ENCODE measurements around the gene MYLK. TPM values are rescaled to one million over a fixed set of nuclear protein-coding genes. Genes with fewer than 3 reads are reported as not detected.

Gene MYLK
- total RNA-seq, result 11.1 TPM
- long read RNA-seq, partial matches to known transcripts, result 7 of 13 reads
- long read RNA-seq, other reads (novel, unspliced or antisense), result 6 of 13 reads

GRCh38 chr3:123884203-123884831, at the start of gene MYLK:
Gene MYLK, minus strand, starts transcription at chr3:123884332. Its CDS starts 90,491 bp downstream, at chr3:123793841.
- peak within 1 kb of the TSS; percentile 66 for H3K4me3 ChIP-seq
- TF ChIP-seq CTCF (IDR thresholded peaks at IDR 0.05; ENCODE audit: borderline replicate concordance), result no peak
- H3K36me3 ChIP-seq, result no peaks in the 10 kb centered on the region
- H3K27me3 ChIP-seq (ENCODE audit: low read depth), result peaks cover 24% of the 10 kb centered on the region
- intact Hi-C loops (cut with micrococcal nuclease), result no loop called here
- H3K9me3 ChIP-seq (replicated peaks), result peaks cover 5% of the 10 kb centered on the region
- H3K4me1 ChIP-seq, result peaks cover 8% of the 10 kb centered on the region
- peak; percentile 73 for DNase-seq
- H3K27ac ChIP-seq (replicated peaks), result no peak within 1 kb of the TSS

- DNase-seq, result no peak
- intact Hi-C loops (cut with micrococcal nuclease), result no loop called here
- no peak overlapping the region for H3K4me3 ChIP-seq
- no peaks in the 10 kb centered on the region for H3K4me1 ChIP-seq
- peaks cover 45% of the 10 kb centered on the region for H3K36me3 ChIP-seq
- no peak for TF ChIP-seq CTCF (IDR thresholded peaks at IDR 0.05; ENCODE audit: borderline replicate concordance)
- no peaks in the 10 kb centered on the region for H3K9me3 ChIP-seq (replicated peaks)
- H3K27me3 ChIP-seq (ENCODE audit: low read depth), result no peaks in the 10 kb centered on the region
- no peak overlapping the region for H3K27ac ChIP-seq (replicated peaks)
These were observed 46.3 kb upstream of the MYLK start for GRCh38 chr3:123930445-123930844.

- Histone ChIP-seq H3K4me1 (no peaks in the 10 kb centered on the region), H3K27me3 (ENCODE audit: low read depth) (no peaks in the 10 kb centered on the region), H3K36me3 (peaks cover 51% of the 10 kb centered on the region), H3K4me3 (no peak overlapping the region), H3K9me3 (replicated peaks) (peaks cover 3% of the 10 kb centered on the region), H3K27ac (replicated peaks) (no peak overlapping the region)
- no peak for TF ChIP-seq CTCF (IDR thresholded peaks at IDR 0.05; ENCODE audit: borderline replicate concordance)
- intact Hi-C loops (cut with micrococcal nuclease), result no loop called here
- DNase-seq, result no peak
These were observed 45.2 kb upstream of the MYLK start for GRCh38 chr3:123929325-123929724.

- Histone ChIP-seq H3K4me1 (no peaks in the 10 kb centered on the region), H3K27me3 (ENCODE audit: low read depth) (no peaks in the 10 kb centered on the region), H3K9me3 (replicated peaks) (peaks cover 26% of the 10 kb centered on the region), H3K4me3 (no peak overlapping the region), H3K27ac (replicated peaks) (no peak overlapping the region), H3K36me3 (peaks cover 44% of the 10 kb centered on the region)
- no peak for TF ChIP-seq CTCF (IDR thresholded peaks at IDR 0.05; ENCODE audit: borderline replicate concordance)
- intact Hi-C loops (cut with micrococcal nuclease), result no loop called here
- no peak for DNase-seq
These were observed 42.3 kb upstream of the MYLK start for GRCh38 chr3:123926396-123926795.

- Histone ChIP-seq H3K27ac (replicated peaks) (no peak overlapping the region), H3K36me3 (peaks cover 44% of the 10 kb centered on the region), H3K4me3 (no peak overlapping the region), H3K9me3 (replicated peaks) (peaks cover 47% of the 10 kb centered on the region), H3K4me1 (no peaks in the 10 kb centered on the region), H3K27me3 (ENCODE audit: low read depth) (no peaks in the 10 kb centered on the region)
- intact Hi-C loops (cut with micrococcal nuclease), result no loop called here
- DNase-seq, result no peak
- no peak for TF ChIP-seq CTCF (IDR thresholded peaks at IDR 0.05; ENCODE audit: borderline replicate concordance)
These were observed 36.7 kb upstream of the MYLK start for GRCh38 chr3:123920868-123921267.

Measured in left ventricle myocardium inferior (tissue), 1 donor.